ENCODE results near the gene LTC4S.
"Not testable (repeated sequence)": the region's sequence is repeated elsewhere in the genome, so short reads cannot be mapped to it uniquely, and the experiment has no call there.

Gene LTC4S, protein sequence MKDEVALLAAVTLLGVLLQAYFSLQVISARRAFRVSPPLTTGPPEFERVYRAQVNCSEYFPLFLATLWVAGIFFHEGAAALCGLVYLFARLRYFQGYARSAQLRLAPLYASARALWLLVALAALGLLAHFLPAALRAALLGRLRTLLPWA

DNA sequence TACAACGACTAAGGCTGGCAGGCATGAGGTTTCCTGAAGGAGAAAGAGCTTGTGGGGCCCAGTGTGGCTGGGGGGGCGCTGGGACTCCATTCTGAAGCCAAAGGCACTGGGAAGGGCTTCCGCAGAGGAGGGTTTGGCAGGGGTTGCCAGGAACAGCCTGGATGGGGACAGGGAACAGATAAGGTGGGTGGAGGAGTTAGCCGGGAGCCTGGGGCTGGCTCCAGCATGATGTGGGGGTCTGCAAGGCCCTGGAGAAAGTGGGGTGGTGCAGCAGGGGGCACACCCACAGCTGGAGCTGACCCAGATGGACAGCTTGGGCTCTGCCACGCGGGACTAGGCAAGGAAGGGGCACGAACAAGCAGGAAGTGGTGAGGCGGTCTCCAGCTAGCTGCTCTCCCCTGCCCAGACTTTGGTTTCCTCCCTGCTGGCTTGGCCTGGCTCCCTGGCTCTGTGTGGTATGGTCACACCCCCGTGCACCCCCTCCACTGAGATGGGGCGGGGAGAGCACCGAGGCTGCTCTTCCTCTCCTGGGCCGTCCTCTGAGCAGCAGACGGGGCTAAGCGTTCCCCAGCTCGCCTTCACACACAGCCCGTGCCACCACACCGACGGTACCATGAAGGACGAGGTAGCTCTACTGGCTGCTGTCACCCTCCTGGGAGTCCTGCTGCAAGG is at the start of gene LTC4S:
Gene LTC4S (plus strand): TSS at position 519 of the 672 bp plus-strand sequence. CDS start 95 bp downstream, at position 614.
- DNase-seq: no peak

DNA sequence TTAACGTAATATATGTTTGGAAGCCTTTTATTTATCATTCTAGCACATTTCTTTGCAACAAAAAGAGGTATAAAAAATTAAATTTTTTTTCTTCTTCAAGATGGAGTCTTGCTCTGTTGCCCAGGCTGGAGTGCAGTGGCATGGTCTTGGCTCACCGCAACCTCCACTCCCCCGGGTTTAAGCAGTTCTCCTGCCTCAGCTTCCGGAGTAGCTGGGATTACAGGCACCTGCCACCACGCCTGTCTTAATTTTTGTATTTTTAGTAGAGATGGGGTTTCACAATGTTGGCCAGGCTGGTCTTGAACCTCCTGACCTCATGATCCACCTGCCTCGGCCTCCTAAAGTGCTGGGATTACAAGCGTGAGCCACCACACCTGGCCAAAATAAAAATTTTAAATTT is 49.7 kb upstream of the LTC4S start:
- DNase-seq: not testable (repeated sequence)

DNA sequence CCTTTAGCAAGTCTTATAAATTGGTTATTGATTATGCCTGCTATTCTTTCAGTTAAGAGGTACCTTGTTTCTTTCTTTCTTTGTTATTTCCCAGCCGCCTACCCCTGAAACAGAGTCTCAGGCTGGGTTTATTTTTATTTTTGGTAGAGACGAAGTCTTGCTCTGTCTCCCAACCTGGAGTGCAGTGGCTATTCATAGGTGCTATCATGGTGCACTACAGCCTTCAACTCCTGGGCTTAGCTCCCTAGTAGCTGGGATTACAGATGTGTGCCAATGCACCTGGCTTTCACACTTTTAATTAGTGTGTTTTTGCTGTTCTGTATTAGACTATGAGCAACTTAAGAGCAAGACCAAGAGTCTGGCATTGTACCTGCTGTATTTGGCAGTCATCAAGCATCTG is 46.9 kb upstream of the LTC4S start:
- DNase-seq: no peak

DNA sequence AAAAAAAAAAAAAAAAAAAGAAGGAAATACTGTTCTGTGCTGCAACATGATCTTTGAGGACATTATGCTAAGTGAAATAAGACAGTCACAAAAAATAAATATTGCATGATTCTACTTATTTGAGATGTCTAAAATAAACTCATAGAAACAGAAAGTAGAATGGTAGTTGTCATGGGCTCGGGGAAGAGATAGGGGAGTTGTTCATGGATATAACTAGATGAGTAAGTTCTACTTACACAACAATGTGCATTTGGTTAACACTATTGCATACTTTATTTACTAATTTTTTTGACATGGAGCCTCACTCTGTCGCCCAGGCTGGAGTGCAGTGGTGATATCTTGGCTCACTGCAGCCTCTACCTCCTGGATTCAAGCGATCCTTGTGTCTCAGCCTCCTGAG is 46.0 kb upstream of the LTC4S start:
- no peak for DNase-seq

DNA sequence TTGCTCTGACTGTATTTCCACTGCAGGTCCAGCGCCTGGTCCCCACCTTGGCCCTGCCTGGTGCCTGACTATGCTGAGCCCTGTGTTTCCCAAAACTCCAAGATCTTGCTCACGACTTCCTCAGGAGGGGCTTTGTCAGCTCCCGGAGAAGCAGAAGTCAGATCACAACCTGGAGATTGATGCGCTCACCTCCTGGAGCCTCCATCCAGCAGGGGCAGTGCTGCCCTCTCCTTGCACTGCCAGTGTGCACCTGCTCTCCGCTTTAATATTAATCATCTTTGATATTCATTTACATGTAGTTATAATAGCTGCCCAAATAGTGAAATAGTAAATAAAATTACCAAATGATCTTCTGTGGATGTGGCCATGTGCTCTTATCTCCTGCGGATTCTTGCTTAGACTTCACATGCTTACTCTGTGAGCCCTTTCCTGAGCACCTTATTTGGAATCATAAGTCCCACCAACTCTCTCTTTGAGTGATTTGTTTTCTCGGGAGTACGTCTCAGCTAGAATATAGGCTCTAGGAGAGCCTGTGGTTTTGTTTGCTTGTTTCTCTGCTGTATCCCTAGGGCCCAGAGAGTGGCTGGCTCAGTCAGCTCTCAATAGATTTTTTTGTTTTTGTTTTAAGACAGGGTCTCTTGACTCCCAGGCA is 43.8 kb upstream of the LTC4S start:
- no peak for DNase-seq

DNA sequence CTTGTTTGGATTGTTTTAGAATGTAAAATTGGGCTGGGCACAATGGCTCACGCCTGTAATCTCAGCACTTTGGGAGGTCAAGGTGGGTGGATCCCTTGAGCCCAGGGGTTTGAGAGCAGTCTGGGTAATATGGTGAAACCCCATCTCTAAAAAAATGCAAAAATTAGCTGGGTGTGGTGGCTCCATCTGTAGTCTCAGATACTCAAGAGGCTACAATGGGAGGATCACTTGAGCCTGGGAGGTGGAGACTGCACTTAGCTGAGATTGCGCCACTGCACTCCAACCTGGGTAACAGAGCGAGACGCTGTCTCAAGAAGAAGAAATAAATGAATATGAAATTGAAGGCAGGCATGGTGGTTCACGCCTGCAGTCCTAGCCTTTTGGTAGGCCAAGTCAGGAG is 39.8 kb upstream of the LTC4S start:
- DNase-seq: no peak

DNA sequence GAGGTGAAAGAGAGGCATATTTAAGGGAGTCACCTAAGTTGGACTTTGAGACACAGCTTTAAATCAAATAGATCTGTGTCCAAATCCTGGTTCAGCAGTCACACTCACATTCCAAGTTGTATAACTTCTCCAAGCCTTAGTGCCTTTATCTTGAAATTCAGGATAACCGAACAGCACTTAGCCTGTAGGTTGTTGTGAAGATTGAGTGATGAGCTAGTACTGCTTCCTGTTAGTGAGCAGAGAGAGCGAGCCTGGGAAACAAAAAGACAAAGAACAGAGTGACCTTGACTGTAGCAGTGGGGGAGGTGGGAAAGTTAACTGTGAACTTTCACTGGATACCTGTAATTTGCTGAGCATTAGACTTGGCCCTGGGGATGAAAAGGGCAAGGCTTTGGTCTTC is 38.8 kb upstream of the LTC4S start:
- no peak for DNase-seq

DNA sequence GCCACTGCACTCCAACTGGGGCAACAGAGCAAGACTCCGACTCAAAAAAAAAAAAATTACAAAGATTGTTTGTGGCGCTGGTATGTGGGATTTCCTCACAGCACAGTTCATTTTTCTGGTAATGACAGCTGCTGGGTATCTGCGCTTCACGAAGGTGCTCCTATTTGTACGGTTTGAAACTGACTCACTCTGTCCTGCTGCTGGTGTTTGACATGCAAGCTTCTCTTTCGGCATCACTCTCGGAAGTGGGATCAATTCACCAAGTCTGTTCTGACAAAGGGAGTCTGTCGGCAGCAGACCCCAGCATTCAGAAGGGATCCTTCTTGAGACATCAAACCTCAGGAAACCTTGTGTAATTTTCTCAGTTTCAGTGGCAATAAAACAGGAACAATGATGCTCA is 34.8 kb upstream of the LTC4S start:
- no peak for DNase-seq

DNA sequence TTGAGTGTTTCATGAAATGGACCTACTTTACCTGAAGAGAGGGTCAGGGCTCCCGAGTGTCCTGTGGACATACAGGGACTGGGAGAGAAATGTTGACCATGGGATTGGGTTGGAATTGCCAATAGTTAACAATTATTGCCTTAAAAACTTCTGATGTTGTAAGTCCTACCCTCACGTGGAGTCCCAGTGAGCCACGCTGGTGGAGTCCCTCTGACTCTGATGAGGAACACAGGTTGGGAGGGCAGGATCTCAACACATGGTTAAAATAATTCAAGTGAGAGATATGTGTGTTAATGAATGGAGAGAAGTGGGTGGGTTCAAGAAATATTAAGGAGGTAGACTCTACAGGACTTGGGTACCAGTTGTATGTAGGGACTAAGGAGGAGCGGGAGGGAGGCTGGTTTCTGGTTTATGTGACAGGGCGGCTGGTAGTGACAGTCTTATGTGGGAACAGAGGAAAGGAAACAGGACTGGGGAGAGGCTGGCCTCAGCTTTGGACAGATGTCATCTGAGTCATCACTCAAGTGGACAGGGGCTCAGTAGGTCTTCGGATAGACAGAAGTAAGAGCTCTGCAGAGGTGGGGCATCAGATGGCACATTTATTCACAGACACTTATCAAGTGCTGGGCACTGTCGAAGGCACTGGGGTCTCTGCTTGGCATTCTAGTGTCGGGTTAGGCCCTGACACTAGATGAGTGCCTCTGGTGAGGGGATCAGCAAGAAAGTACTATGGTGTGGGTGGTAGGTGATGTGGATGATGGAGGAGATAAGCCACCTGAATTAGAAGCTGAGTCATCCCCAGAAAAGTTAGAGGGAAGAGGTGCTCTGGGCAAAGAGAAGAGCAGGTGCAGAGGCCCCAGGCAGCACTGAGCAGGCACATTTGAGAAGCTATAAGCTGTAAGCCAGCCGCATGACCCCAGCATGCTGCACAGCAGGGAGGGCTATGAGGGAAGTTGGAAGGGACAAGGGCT is 33.9 kb upstream of the LTC4S start:
- no peak for DNase-seq

DNA sequence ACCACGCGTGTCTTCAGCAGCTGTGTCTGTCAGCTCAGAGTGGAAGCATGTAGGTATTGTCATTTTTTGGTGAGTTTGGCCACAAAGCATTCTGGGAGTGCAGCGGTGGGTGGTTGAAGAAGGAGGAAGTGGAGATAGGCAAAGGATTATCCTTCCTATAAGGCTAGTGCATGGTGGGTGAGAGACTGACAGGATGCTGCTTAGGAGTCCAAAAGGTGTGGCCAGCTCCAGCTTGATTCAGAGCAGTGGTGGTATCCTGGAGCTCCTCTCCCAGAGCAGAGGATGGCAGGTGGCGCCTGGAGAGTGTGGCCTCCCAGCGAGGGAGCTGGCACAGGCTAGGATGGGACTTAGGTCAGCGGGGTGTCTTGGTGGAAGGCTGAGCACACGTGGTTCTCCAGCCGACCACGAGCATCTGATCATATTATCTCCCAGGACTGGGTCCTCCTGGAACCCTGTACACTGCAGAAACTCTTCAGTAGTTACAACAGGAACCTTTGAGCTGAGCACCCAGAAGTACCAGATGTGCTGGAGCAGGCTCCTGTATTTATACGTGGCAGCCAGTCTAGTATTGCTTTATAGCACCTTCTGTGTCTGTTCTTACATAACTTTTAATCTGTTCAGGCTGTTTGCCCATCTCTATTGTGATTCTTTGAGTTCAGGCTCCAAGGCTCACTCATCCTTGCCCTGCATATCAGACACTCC is 31.6 kb upstream of the LTC4S start:
- no peak for DNase-seq

DNA sequence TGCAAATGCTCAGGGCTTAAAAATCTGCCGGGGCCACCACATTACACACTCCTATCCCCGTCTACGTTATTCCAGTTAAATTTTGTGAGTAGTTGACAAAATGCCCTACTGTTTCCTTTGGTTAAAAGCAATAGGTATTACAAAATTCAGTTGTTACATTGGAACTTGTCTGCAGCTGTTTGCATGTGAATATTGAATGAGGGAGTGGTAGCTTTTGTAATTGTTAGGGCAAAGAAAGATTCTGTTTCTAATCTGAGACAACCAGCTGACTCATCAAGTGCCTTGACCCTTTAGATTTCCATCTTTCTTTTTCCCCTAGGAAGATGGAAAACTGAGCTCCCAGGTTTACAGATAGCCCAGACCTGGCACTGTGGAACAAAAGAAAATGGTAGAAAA is 31.0 kb upstream of the LTC4S start:
- DNase-seq: no peak

DNA sequence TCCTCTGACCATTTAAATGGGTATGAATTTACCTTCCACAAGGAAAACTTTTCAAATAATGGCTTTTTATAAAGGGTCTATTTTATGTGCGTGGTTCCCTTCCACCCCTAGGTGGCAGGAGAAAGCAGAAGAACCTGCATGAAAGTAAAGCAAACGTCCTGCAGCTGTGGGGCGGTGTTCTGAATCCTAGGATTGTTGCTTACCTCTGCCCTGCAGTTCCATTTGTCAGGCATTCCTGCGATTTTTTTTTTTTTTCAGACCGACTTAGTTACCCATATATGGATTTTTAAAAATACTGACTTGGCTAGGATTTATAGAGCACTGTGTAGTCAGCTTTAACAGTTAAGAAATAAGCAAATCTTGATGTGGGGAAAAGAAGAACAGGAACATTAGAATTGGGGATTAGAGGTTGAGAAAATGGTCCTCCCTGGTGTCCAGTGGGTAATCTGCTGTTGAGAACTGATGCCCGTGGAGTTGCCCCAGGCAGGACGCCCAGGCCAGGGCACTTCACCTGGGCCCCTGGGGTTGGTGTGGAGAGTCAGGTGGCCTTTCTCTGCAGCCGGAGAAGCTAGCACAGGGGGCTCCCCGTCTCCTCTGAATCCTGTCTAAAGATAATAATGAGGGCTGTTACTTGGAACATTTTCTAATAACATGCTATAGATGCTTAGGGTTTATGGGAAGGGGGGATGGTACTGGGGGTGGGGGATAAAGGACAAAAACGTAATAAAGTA is 30.4 kb upstream of the LTC4S start:
- peak; percentile 41 for DNase-seq

DNA sequence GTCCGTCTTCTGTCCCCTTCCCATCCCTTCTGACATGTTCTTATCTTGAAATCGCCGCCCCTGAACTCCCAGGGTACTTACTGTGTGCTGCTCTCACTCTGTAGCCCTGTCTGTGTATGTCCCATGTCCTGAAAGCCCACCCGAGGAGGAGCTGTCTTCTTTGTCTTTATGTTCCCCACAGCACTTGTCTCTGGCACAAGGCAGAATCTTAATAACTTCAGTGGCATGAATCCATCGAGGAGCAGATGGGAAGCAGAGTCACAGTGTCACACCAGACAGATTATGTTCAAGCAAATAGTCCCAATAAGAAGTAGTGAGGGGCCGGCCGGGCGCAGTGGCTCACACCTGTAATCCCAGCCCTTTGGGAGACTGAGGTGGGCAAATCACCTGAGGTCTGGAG is 29.7 kb upstream of the LTC4S start:
- no peak for DNase-seq

DNA sequence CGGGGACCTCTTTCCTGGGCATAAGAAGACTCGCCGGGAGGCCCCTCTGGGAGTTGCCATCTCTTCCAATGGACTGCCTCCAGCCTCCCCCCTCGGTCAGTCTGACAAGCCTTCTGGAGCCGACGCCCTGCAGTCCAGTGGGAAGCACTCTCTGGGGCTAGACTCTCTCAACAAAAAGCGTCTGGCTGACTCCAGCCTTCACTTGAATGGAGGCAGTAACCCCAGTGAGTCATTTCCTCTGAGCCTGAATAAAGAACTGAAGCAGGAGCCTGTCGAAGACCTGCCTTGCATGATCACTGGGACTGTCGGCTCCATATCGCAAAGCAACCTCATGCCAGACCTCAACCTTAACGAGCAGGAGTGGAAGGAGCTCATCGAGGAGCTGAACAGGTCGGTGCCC is 28.4 kb upstream of the LTC4S start:
- no peak for DNase-seq

DNA sequence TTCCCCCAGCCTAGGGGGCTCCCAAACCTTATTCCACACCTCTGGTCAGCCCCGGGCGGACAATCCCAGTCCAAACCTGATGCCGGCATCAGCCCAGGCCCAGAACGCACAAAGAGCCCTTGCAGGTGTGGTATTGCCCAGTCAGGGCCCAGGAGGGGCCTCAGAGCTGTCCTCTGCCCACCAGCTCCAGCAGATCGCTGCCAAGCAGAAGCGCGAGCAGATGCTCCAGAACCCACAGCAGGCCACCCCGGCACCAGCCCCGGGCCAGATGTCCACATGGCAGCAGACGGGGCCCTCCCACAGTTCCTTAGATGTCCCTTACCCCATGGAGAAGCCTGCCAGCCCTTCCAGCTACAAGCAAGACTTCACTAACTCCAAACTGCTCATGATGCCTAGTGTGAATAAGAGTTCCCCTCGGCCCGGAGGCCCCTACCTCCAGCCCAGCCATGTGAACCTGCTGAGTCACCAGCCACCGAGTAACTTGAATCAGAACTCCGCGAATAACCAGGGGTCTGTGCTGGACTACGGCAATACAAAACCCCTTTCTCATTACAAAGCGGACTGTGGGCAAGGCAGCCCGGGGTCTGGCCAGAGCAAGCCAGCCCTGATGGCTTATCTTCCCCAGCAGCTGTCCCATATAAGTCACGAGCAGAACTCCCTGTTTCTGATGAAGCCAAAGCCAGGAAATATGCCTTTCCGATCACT is 27.6 kb upstream of the LTC4S start:
- DNase-seq: no peak

DNA sequence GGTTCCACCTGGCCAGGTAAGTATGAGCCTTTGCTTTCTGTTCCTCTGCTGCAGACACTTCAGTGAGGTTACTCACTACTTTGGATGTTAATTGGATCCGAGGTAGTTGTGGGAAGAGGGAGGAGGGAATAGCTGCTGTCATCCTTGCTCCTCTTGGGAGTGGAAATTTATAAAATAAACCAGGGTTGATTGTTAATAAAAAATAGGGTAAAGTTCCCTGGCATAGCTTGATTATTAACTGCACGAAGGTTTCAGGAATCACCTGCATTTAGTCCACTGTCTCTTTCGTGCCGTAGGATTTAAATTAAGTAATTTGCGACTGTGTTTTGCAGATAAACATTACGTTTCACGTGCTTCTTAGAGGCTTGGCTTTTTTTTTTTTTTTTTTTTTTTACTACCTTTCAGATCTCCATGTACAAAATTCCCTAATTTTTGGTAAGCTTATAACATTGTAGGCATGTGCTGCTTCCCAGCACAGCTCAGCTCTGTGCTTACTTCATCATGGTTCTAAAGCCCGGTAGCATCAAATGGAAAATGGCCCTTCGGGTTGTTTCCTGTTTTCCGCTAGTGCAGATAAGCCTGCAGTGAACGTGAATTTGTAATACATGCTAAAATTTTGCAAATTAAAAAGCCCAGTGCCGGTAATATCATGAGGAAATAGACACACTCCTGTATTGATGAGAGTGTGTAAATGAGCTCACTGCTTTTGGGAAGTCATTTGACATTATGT is 26.9 kb upstream of the LTC4S start:
- no peak for DNase-seq

DNA sequence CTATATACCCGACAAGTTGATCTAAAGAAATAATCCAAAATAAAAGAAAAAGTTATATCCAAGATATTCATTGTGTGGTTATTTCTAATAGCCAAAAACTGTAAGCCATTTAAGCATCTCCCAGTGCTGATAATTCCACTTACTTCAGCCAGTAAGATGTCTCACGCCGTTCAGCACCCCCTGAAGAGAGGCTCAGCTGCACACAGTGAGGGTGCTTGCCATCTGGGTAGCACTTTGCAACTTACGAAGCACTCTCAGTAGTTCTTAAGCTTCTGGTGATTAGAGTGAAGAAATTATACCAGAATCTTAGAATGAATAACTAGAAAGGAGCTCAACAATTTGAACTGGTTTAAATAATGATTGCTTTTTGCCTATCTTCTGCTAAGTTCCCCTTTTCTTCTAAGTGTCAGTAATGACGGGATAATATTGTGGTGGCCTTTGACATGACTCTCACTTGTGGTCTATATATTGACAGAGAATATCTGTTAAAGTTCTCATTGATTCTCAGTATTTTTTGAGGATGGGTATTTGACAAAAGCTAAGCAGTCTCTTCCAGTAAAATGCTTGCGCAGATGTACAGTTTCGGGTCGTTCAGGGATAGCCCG is 26.2 kb upstream of the LTC4S start:
- no peak for DNase-seq

DNA sequence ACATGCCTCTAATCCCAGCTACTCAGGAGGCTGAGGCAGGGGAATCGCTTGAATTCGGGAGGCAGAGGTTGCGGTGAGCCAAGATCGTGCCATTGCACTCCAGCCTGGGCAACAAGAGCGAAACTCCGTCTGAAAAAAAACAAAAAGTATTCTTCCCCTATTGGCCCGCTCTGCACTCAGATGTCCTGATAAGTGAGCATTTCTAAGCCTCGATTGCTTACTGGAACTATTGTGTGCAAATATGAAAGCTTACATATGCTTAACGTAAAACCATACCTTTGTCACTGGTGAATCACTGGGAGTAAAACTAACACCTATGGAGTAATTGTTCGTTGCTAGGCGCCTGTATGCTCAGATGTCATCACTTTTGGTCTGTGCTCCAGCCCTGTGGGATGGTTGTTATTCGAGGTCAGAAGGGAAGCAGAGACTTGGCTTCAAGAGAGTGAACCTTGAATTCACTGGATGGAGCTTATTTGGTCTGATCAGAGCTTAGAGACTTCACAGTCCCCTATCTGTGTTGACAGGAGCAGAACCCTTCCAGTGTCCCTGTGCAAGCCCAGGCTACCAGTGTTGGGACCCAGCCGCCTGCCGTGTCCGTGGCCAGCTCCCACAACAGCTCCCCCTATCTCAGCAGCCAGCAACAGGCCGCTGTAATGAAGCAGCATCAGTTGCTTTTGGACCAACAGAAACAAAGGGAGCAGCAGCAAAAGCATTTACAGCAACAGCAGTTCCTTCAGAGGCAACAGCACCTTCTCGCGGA is 25.3 kb upstream of the LTC4S start:
- no peak for DNase-seq

DNA sequence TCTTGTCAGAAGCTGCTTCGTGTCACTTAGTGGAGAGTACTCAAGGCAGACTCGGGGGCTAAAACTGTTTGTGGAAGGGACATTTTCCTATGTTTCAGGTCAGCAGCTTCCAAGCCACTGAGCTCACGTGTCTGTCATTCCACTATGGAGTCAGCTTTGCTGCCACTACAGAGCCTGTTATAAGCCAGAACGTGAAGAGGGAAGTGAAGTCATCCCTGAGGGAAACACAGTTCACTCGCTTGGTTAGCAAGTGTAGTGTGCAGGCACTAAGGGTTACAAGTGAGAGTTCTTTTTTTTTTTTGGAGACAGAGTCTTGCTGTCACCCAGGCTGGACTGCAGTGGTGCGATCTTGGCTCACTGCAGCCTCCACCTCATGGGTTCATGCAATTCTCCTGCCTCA is 24.5 kb upstream of the LTC4S start:
- no peak for DNase-seq

Data from SHP77 treated with DMSO at 0.1 percent for 48 hours (cell line).